ENCODE results near the gene RHCG. TPM values are rescaled to one million over a fixed set of nuclear protein-coding genes. Genes with fewer than 3 reads are reported as not detected.

Gene RHCG
- not detected for polyA plus RNA-seq (2012; ENCODE audit: missing spikeins)

DNA sequence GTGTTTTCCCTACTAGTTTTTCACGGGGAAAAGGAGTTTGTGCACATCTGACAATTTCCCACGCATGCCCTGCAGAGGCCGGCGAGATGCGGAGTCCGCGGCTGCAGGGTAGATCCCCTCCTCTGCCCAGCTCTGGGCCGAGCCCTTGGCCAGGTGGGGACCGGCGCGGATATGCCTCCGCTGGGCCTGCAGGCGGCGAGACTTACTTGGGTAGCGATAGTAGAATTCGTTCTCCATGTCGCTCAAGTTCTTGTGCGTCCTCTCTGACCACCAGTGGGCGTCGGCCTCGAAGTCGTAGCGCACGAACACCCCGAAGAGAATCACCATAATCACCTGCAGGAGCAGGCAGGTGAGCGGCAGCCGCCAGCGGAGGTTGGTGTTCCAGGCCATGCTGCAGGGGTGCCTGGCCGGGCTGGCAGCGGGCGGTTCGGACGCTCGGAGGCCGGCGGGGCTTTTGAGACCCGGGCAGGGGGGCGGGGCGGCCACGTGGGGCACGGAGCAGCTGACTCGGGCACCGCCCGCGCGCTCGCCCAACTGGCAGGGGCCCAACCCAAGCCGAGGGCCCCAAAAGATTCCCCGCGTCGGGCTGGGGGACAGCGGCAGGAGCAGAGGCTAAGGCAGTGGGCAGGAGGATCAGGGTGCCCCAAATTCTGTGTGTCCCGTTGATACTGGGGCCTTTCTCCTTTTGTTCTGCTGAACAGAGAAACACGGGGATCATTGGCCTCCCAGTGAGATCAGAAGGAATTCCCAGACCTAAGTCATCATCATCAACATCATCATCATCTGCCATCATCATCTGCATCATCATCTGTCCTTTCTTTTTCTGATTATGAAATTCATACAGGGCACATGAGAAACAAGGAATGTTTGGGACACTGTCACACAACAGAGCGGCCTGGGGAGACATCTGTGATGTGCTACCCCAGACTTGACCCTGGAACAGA, at the start of gene RHCG:
TSS of gene RHCG (minus strand) at position 429 of the 944 bp plus-strand sequence. CDS start at position 390, 39 bp downstream.
- DNase-seq (ENCODE audit: insufficient read length), result no peak
- TF ChIP-seq POLR2A (IDR thresholded peaks at IDR 0.05; ENCODE audit: low read depth, low read length), result no peak
- FAIRE-seq, result no peak

DNA sequence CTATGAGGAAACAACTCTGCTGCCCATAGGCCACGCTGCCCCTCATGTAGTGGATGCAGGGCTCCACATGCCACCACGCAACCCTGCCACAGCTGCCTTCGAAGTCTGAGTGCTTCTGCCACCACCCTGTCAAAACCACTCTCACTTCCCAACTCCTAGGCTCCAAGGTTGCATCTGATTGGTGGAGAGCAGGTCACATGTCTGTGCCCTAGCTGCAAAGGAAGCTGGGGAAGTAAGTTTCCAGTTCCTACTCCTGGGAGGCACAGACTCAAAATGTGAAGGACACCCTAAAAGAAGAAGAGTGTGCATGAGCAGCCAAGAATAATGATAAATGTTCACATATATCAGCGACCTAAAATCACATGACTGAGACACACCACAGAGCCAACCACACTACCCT, 47.0 kb upstream of the RHCG start:
- no peak for DNase-seq (ENCODE audit: insufficient read length)
- FAIRE-seq, result no peak
- TF ChIP-seq POLR2AphosphoS5 (IDR thresholded peaks at IDR 0.05; ENCODE audit: low read depth, low read length) (no peak), POLR2A (IDR thresholded peaks at IDR 0.05; ENCODE audit: low read depth, low read length) (no peak), TAF1 (IDR thresholded peaks at IDR 0.05; ENCODE audit: borderline replicate concordance, low read depth, low read length) (no peak)

DNA sequence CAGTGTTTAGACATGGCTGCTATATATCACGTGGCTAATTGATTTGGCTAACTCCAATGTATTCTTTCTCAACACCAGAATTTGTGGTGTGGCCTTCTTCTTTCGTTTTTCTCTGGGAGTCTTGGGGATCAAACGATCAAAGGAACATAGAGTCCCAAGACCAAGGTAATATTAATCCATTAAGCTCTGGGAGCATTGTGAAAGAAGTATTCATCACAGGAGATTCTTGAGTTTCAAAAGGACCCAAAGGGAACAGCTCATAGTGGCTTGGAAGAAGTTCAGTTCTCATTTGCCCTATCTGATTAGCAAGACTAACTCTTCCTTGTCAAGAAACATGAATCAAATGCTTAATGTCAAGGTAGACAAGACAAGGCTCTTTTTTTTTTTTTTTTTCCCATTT, 46.0 kb upstream of the RHCG start:
- FAIRE-seq (no peak), DNase-seq (ENCODE audit: insufficient read length) (no peak)
- TF ChIP-seq TAF1 (IDR thresholded peaks at IDR 0.05; ENCODE audit: borderline replicate concordance, low read depth, low read length) (no peak), POLR2AphosphoS5 (IDR thresholded peaks at IDR 0.05; ENCODE audit: low read depth, low read length) (no peak), POLR2A (IDR thresholded peaks at IDR 0.05; ENCODE audit: low read depth, low read length) (no peak)

DNA sequence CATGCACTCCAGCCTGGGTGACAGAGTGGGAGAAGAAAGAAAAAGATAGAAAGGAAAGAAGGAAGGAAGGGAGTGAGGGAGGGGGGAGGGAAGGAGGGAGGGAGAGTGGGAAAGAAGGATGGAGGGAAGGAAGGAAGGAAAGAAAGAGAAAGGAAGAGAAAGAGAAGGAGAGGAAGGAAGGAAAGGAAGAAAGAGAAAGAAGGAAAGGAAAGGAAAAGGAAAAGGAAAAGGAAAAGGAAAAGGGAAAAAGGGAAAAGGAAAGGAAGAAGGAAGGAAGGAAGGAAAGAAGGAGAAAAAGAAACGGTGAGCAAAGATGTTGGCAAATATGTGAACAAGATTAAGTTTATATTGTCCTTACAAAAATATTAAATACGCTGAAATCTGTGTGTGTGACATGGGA, 42.6 kb upstream of the RHCG start:
- DNase-seq (ENCODE audit: insufficient read length) (no peak), FAIRE-seq (no peak)
- no peak for TF ChIP-seq POLR2AphosphoS5 (IDR thresholded peaks at IDR 0.05; ENCODE audit: low read depth, low read length)

DNA sequence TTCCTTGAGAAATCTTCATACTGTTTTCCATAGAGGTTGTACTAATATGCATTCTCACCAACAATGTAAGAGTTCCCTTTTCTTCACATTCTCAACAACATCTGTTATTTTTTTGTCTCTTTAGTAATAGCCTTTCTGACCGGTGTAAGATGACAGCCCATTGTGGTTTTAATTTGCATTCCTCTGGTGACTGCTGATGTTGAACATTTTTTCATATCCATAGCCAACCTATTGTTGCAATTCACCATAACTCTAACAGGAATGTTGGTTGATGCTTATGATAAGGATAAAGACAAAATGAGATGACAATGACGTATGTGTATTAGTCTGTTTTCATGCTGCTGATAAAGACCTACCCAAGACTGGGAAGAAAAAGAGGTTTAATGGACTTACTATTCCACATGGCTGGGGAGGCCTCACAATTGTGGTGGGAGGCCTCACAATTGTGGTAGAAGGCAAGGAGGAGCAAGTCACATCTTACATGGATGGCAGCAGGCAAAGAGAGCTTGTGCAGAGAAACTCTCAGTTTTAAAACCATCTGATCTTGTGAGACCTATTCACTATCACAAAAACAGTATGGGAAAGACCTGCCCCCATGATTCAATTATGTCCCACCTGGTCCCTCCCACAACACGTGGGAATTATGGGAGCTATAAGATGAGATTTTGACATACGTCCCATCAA, 37.6 kb upstream of the RHCG start:
- FAIRE-seq, result no peak
- DNase-seq (ENCODE audit: insufficient read length), result no peak
- no peak for TF ChIP-seq TAF1 (IDR thresholded peaks at IDR 0.05; ENCODE audit: borderline replicate concordance, low read depth, low read length)
- no peak for TF ChIP-seq POLR2AphosphoS5 (IDR thresholded peaks at IDR 0.05; ENCODE audit: low read depth, low read length)
- no peak for TF ChIP-seq POLR2A (IDR thresholded peaks at IDR 0.05; ENCODE audit: low read depth, low read length)

DNA sequence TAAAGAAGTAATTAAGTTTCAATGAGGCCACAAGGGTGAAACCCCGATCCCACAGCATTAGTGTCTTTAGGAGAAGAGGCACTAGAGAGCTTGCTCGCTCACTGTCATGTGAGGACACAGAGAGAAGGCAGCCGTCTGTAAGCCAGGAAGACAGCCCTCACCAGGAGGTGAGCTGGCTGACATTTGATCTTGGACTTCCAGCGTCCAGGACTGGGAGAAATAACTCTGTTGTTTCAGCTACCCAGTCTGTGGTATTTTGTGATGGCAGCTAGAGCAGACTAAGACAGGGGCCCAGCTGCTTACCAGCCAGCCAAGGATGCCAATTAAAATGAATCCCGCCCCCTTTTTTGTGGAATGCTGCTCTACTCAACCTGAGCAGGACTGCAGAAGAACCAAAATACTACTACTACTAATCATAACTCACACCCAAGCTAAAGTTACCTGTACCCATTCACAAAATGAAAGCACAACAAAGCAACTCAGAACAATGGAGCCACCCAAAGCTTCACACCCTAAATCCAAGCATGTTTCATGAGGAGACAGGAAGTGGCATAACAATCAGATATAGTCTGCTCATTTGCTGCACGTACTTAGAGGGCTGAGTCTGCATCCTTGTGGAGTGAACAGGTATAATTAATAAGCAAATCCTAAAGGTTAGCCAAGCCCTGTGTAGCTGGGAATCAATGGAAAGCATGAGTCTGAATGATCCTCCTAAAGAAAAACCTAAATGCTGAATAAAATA, 35.6 kb upstream of the RHCG start:
- TF ChIP-seq POLR2AphosphoS5 (IDR thresholded peaks at IDR 0.05; ENCODE audit: low read depth, low read length) (no peak), POLR2A (IDR thresholded peaks at IDR 0.05; ENCODE audit: low read depth, low read length) (no peak), TAF1 (IDR thresholded peaks at IDR 0.05; ENCODE audit: borderline replicate concordance, low read depth, low read length) (no peak)
- FAIRE-seq, result no peak
- DNase-seq (ENCODE audit: insufficient read length), result no peak

DNA sequence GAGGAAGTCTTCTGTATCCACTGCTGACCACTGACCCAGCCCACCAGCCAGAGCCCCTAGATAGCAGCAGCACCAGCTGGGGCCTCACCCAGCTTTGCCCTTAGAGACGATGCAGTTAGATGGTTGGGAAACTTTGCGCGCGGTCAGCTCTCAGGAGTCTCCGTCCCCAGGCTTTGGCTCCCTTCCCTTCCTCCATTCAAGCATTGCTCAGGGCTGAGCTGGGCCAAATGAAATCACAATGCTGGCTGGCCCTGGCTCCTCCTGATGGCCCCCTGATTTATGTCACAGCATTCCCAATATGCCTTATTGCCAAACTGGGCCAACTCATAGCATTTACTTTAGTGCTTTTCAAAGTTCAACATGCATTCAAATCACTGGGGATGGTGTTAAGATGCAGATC, 34.6 kb upstream of the RHCG start:
- DNase-seq (ENCODE audit: insufficient read length) (no peak), FAIRE-seq (no peak)
- TF ChIP-seq TAF1 (IDR thresholded peaks at IDR 0.05; ENCODE audit: borderline replicate concordance, low read depth, low read length) (no peak), POLR2AphosphoS5 (IDR thresholded peaks at IDR 0.05; ENCODE audit: low read depth, low read length) (no peak), POLR2A (IDR thresholded peaks at IDR 0.05; ENCODE audit: low read depth, low read length) (no peak)

DNA sequence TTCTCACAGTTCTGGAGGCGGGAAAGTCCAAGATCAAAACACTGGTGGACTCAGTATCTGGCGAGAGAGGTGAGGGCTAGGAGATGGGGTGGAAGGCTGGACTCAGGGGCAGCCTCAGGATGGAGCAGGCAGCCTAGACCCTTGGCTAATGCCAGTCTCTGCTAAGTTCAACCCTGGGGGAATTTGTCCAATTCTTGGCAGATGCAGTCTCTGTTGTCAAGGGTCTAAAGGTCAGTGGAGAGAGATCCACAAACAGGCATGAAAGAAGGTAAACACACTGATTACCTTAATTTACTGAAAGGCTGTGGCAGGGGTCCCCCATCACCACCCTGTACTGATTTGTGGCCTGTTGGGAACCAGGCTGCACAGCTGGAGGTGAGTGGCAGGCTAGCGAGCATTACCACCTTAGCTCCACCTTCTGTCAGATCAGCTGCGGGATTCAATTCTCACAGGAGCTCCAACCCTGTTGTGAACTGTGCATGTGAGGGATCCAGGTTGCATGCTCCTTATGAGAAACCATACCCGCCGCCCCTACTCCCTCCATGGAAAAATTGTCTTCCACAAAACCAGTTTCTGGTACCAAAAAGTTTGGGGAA, 32.5 kb upstream of the RHCG start:
- FAIRE-seq (no peak), DNase-seq (ENCODE audit: insufficient read length) (no peak)
- TF ChIP-seq TAF1 (IDR thresholded peaks at IDR 0.05; ENCODE audit: borderline replicate concordance, low read depth, low read length), result no peak
- TF ChIP-seq POLR2A (IDR thresholded peaks at IDR 0.05; ENCODE audit: low read depth, low read length), result no peak
- TF ChIP-seq POLR2AphosphoS5 (IDR thresholded peaks at IDR 0.05; ENCODE audit: low read depth, low read length), result no peak

DNA sequence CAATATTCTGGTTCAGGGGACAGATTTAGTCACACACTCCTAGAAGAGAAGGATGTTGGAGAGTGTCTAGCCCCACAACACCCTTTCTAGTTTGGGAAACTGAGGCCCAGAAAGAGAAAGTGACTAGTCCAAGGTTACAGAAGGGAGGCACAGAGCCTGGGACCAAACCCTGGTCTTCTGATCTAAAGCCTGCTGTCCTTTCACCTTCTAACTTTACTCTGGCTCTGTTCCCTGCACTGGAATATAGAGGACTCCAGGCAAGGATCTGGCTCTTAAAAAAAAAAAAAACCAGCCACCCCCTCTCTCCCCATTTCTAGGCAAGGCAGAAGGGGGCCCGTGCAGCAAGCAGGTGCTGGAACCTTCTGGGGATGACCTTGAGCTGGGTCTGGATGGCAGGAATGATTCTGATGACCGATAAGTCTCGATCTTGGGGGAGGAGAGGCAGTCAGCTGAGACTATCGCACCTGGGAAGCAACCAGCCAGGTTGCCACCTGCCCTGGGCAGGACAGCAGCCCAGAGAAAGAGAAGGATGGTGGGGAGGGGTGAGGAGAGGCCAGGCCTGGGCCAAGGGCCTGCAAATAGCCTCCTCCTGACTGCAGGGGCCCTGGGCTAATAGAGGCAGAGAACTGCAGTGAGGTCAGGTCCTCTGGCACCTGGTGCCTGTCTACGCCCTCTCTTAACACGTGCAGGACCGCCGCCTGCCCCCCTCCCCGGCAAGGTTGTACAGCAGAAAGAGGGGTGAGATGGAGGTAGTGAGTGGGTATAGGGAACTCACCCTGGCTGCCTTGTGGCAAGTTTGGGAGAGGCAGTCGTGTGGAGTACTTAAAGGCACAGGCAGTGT, 30.4 kb upstream of the RHCG start:
- TF ChIP-seq POLR2A (IDR thresholded peaks at IDR 0.05; ENCODE audit: low read depth, low read length) (no peak), POLR2AphosphoS5 (IDR thresholded peaks at IDR 0.05; ENCODE audit: low read depth, low read length) (no peak), TAF1 (IDR thresholded peaks at IDR 0.05; ENCODE audit: borderline replicate concordance, low read depth, low read length) (no peak)
- DNase-seq (ENCODE audit: insufficient read length) (no peak), FAIRE-seq (no peak)

DNA sequence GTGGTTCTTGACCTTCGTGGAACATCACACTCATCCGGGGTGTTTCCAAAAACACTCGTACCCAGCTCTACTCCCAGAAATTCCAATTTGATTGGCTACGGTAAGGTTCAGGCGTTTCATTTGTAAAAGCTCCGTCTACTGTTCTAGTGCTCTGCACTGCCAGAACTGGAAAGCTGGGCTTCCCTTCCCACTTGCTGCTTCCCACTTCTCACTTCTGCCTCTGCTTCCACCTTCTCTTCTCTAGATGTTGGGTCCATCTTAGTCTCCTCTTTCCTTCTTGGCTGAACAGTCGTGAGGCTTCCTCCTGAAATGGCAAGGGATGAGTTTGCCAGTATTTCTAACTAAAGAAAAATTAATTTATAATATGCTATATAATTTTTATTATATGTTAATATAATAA, 29.8 kb upstream of the RHCG start:
- FAIRE-seq (no peak), DNase-seq (ENCODE audit: insufficient read length) (no peak)
- TF ChIP-seq POLR2A (IDR thresholded peaks at IDR 0.05; ENCODE audit: low read depth, low read length) (no peak), TAF1 (IDR thresholded peaks at IDR 0.05; ENCODE audit: borderline replicate concordance, low read depth, low read length) (no peak), POLR2AphosphoS5 (IDR thresholded peaks at IDR 0.05; ENCODE audit: low read depth, low read length) (no peak)

Data from GM12892 (cell line).